ENCODE results near the gene LAMA2. TPM values are rescaled to one million over a fixed set of nuclear protein-coding genes. Genes with fewer than 3 reads are reported as not detected.

Gene LAMA2
- total and polyA plus RNA-seq, 2 donors (not counting 1 experiment from before 2014, with no cell fraction given) = 19.5 to 67.5 TPM

DNA sequence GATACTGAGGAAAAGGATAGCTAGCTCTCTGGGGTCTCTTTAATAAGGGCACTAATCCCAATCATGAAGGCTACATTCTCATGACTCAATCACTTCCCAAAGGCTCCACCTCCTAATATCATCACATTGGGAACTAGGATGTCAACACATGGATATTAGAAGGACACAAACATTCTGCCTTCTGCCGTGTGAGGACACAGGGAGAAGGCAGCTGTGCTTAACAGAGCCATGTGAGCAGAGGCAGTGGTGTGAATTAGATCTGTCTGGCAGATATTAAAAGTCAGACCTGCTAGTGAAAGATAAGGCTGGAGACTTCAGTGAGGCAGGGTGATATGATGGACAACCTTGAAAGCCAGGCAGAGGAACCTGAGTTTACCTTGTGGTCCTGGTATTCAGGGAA lies 485.1 kb downstream of the LAMA2 start:
- no peaks in the 10 kb centered on the region for H3K36me3 ChIP-seq (ENCODE audit: control insufficient read depth, insufficient read depth, low read length)
- no peak for DNase-seq (ENCODE audit: low read depth in 2 of 2)
- H2AFZ ChIP-seq (ENCODE audit: low read length) = no peak overlapping the region
- H3K4me1 ChIP-seq (ENCODE audit: control insufficient read depth, extremely low read depth, insufficient read depth, low read length) = no peaks in the 10 kb centered on the region
- H4K20me1 ChIP-seq (ENCODE audit: control insufficient read depth, extremely low read depth, insufficient read depth, low read length) = no peaks in the 10 kb centered on the region
- H3K27ac ChIP-seq (ENCODE audit: insufficient read depth, low read length) = no peak overlapping the region
- no peak overlapping the region for H3K4me2 ChIP-seq (ENCODE audit: extremely low read depth, insufficient read depth, low read length)
- H3K4me3 ChIP-seq (replicated peaks in 1 of 4; ENCODE audit: control extremely low read depth in 1 of 4, insufficient read depth in 1 of 4, low read depth in 3 of 4, low read length in 4 of 4) = no peak overlapping the region
- H3K9ac ChIP-seq (ENCODE audit: insufficient read depth, low read length) = no peak overlapping the region
- no peaks in the 10 kb centered on the region for H3K27me3 ChIP-seq (ENCODE audit: control insufficient read depth, insufficient read depth, low read length)
- no peak for TF ChIP-seq EZH2 (IDR thresholded peaks at IDR 0.05; ENCODE audit: low read length, missing control alignments)
- TF ChIP-seq, protein P1, sequence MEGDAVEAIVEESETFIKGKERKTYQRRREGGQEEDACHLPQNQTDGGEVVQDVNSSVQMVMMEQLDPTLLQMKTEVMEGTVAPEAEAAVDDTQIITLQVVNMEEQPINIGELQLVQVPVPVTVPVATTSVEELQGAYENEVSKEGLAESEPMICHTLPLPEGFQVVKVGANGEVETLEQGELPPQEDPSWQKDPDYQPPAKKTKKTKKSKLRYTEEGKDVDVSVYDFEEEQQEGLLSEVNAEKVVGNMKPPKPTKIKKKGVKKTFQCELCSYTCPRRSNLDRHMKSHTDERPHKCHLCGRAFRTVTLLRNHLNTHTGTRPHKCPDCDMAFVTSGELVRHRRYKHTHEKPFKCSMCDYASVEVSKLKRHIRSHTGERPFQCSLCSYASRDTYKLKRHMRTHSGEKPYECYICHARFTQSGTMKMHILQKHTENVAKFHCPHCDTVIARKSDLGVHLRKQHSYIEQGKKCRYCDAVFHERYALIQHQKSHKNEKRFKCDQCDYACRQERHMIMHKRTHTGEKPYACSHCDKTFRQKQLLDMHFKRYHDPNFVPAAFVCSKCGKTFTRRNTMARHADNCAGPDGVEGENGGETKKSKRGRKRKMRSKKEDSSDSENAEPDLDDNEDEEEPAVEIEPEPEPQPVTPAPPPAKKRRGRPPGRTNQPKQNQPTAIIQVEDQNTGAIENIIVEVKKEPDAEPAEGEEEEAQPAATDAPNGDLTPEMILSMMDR (conservative IDR thresholded peaks at IDR 0.05 in 1 of 2, IDR thresholded peaks at IDR 0.05 in 1 of 2; ENCODE audit: low read depth in 1 of 2, low read length in 2 of 2) = no peak
- no peaks in the 10 kb centered on the region for H3K9me3 ChIP-seq (ENCODE audit: control insufficient read depth, insufficient read depth, low read depth, low read length)
- H3K79me2 ChIP-seq (ENCODE audit: control insufficient read depth, insufficient read depth, low read length) = no peaks in the 10 kb centered on the region

DNA sequence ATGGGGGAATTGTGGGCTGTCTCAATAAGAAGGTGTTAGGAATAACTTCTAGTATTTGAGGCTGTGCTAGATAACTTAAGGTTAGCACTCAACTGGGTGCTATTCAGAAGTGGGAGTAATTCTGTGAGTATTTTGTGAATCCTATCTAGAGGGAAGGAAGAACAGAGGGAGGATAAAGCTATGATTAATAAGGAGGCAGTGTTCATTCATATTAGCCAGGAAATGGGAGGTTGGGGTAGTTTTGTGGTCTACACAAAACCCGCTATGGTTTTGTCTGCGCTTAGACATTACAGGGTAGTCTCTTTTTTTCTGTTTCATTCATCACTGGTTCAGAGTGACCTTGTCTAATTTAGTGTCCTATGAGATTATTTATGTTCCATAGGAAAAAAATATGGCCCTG lies 486.0 kb downstream of the LAMA2 start:
- no peak overlapping the region for H3K9ac ChIP-seq (ENCODE audit: insufficient read depth, low read length)
- TF ChIP-seq EZH2 (IDR thresholded peaks at IDR 0.05; ENCODE audit: low read length, missing control alignments) = no peak
- TF ChIP-seq, protein P1 (conservative IDR thresholded peaks at IDR 0.05 in 1 of 2, IDR thresholded peaks at IDR 0.05 in 1 of 2; ENCODE audit: low read depth in 1 of 2, low read length in 2 of 2) = no peak
- no peak overlapping the region for H3K4me3 ChIP-seq (replicated peaks in 1 of 4; ENCODE audit: control extremely low read depth in 1 of 4, insufficient read depth in 1 of 4, low read depth in 3 of 4, low read length in 4 of 4)
- no peaks in the 10 kb centered on the region for H3K4me1 ChIP-seq (ENCODE audit: control insufficient read depth, extremely low read depth, insufficient read depth, low read length)
- DNase-seq (ENCODE audit: low read depth in 2 of 2) = peak in 1 of 2 donors; percentile 11
- H3K27ac ChIP-seq (ENCODE audit: insufficient read depth, low read length) = no peak overlapping the region
- H3K4me2 ChIP-seq (ENCODE audit: extremely low read depth, insufficient read depth, low read length) = no peak overlapping the region
- H2AFZ ChIP-seq (ENCODE audit: low read length) = no peak overlapping the region
- H3K79me2 ChIP-seq (ENCODE audit: control insufficient read depth, insufficient read depth, low read length) = no peaks in the 10 kb centered on the region
- peaks cover under 1% of the 10 kb centered on the region for H4K20me1 ChIP-seq (ENCODE audit: control insufficient read depth, extremely low read depth, insufficient read depth, low read length)
- no peaks in the 10 kb centered on the region for H3K36me3 ChIP-seq (ENCODE audit: control insufficient read depth, insufficient read depth, low read length)
- H3K27me3 ChIP-seq (ENCODE audit: control insufficient read depth, insufficient read depth, low read length) = no peaks in the 10 kb centered on the region
- no peaks in the 10 kb centered on the region for H3K9me3 ChIP-seq (ENCODE audit: control insufficient read depth, insufficient read depth, low read depth, low read length)

DNA sequence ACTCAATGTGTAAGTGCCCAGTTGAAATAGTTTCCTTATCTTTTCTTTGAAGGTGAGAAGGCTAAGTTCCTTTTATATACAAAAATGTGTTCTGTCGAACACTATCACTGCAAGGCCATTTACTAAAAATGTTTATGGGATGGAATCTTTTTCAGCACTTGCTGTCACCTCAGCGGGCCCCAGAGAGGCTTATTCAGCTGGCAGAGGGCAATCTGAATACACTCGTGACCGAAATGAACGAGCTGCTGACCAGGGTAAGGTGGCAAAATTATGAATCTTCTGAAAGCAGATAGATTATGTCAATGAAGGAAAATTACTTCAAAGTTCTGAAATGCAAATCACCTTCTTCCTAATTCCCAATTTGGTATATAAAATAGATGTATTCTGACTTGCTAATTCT lies 486.8 kb downstream of the LAMA2 start:
- Histone ChIP-seq H3K27ac (ENCODE audit: insufficient read depth, low read length) (no peak overlapping the region), H3K4me2 (ENCODE audit: extremely low read depth, insufficient read depth, low read length) (peak overlapping the region; percentile 87), H3K27me3 (ENCODE audit: control insufficient read depth, insufficient read depth, low read length) (no peaks in the 10 kb centered on the region), H3K9me3 (ENCODE audit: control insufficient read depth, insufficient read depth, low read depth, low read length) (no peaks in the 10 kb centered on the region), H3K9ac (ENCODE audit: insufficient read depth, low read length) (no peak overlapping the region), H3K4me1 (ENCODE audit: control insufficient read depth, extremely low read depth, insufficient read depth, low read length) (no peaks in the 10 kb centered on the region), H4K20me1 (ENCODE audit: control insufficient read depth, extremely low read depth, insufficient read depth, low read length) (peaks cover 3% of the 10 kb centered on the region), H3K36me3 (ENCODE audit: control insufficient read depth, insufficient read depth, low read length) (no peaks in the 10 kb centered on the region), H3K79me2 (ENCODE audit: control insufficient read depth, insufficient read depth, low read length) (no peaks in the 10 kb centered on the region), H2AFZ (ENCODE audit: low read length) (no peak overlapping the region), H3K4me3 (replicated peaks in 1 of 4; ENCODE audit: control extremely low read depth in 1 of 4, insufficient read depth in 1 of 4, low read depth in 3 of 4, low read length in 4 of 4) (no peak overlapping the region)
- DNase-seq (ENCODE audit: low read depth in 2 of 2) = no peak
- no peak for TF ChIP-seq EZH2 (IDR thresholded peaks at IDR 0.05; ENCODE audit: low read length, missing control alignments)
- TF ChIP-seq, protein P1 (conservative IDR thresholded peaks at IDR 0.05 in 1 of 2, IDR thresholded peaks at IDR 0.05 in 1 of 2; ENCODE audit: low read depth in 1 of 2, low read length in 2 of 2) = no peak

All from fibroblast of lung (primary cell).